Astrocyte of the spinal cord (primary cell): ENCODE results near the gene AHCYL1.

Experiments
- DNase-seq: peaks from one replicate; pipeline ENCODE4 v3.0.0; 2011; ENCODE audit warnings: low read depth, low spot score
- H3K4me3 ChIP-seq: 2 replicates; pipeline ENCODE4 v1.5.1; 2011; ENCODE audit warnings: low read depth, mild to moderate bottlenecking, low read length, moderate library complexity
- CTCF ChIP-seq: IDR thresholded peaks from 2 replicates; pipeline ENCODE4 v1.5.1; 2012; ENCODE audit warnings: low read depth, mild to moderate bottlenecking, low read length, inconsistent platforms
- in situ Hi-C: cut with HindIII; loops from 2 replicates; pipeline ENCODE4 v1.10.0; 2017; ENCODE audit warnings: low sequenced_read_pairs

AHCYL1 gene

GRCh38 chr1:110032327-110032726 is 47.8 kb downstream of the AHCYL1 start:
- in situ Hi-C loops: no loop called here
- H3K4me3 ChIP-seq: no peak overlapping the region
- no peak for TF ChIP-seq CTCF
- DNase-seq: no peak

DNA sequence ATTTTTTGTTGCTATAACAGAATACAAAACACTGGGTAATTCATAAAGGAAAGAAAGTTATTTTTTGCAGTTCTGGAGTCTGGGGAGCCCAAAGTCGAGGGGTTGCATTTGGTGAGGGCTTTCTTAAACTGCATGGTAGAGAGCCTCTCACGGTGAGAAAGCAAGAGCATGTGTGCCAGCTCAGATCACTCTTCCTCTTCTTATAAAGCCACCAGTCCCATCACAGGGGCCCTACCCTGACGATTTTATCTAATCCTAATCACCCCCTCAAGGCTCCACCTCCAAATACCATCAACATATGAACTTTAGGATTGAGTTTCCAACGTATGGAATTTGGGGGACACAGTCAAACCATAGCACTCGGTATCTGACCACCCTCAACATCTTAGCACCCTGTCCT is 48.9 kb downstream of the AHCYL1 start:
- no peak for TF ChIP-seq CTCF
- no peak for DNase-seq
- in situ Hi-C loops: no loop called here
- H3K4me3 ChIP-seq: no peak overlapping the region

DNA sequence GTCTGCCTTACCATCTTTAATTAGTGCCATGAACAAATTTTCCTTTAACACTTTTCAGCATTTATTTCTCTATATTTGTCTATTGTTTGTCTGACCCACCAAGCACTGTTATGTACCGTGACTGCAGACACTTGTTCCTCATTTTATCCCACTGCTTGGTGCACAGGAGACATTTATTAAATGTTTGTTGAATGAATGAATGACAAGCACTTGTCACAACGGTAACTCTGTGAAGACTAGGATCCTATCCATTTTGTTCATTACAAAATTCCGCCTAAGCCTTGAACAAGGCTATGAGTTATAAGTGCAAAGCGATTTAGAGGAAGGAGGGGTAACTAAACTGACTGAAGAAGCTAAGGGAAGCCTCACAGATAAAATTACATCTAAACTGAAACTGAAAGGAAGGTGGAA is 49.5 kb downstream of the AHCYL1 start:
- DNase-seq: no peak
- in situ Hi-C loops: no loop called here
- peak overlapping the region; percentile 76 for H3K4me3 ChIP-seq
- TF ChIP-seq CTCF: no peak

DNA sequence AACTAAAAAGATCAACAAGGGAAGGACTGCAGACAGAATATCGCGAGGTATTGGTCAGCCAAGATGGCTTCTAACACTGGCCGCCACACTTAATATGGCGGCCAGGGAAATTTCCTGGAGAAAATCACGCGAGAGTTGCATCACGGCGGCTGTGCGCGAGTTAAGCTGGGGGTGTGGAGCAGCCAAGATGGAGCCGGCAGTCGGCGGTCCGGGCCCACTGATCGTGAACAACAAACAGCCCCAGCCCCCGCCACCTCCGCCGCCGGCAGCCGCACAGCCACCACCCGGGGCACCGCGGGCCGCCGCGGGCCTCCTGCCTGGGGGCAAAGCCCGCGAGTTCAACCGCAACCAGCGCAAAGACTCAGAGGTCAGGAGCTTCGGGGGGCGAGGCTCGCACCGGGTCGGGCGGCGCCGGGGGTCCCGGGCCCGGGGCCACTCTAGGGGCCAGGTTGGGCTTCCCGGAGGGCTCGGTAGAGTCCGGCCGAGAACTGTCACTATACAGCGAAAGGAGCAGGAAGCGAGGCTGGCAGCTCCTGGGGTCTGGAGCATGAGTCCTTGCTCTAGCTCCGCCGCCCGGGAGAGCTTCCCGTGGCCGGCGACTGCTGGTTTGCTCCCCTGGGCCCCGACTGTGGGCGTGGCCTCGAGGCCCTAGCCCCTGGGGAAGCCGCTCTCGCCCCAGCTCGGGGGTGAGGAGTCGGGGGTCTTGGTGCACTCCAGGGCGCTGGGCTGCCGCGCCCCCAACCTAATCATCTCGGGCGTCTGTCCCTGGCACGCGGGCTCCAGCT is 50.1 kb downstream of the AHCYL1 start, which contains the start of gene STRIP1:
Gene STRIP1 (plus strand): TSS at position 174 of the 785 bp plus-strand sequence. CDS start 14 bp downstream, at position 188.
- in situ Hi-C loops: no loop called here
- TF ChIP-seq CTCF: no peak
- H3K4me3 ChIP-seq: peak within 1 kb of the TSS; percentile 76
- DNase-seq: peak; percentile 98

- TF ChIP-seq CTCF: no peak
- peak overlapping the region; percentile 76 for H3K4me3 ChIP-seq
- in situ Hi-C loops: no loop called here
- no peak for DNase-seq
These were observed 50.7 kb downstream of the AHCYL1 start for GRCh38 chr1:110035236-110035752.

GRCh38 chr1:110038271-110038670 is 53.7 kb downstream of the AHCYL1 start:
- no peak for TF ChIP-seq CTCF
- no peak for DNase-seq
- H3K4me3 ChIP-seq: no peak overlapping the region
- in situ Hi-C loops: no loop called here
